Fibroblast of gingiva (primary cell): Measurements from ENCODE around the gene VAC14.
A peak's percentile ranks its signal among the peaks of the same experiment; 100 is the strongest.
"Not testable (repeated sequence)": the region's sequence is repeated elsewhere in the genome, so short reads cannot be mapped to it uniquely, and the experiment has no call there.

Experiments used
- DNase-seq: peaks from one replicate; pipeline ENCODE4 v3.0.0-alpha.2; 2011; ENCODE audit warnings: low read depth

The VAC14 gene

GRCh38 chr16:70680495-70681381, 120.2 kb downstream of the VAC14 start:
- DNase-seq, result no peak

- DNase-seq, result no peak
Observed at GRCh38 chr16:70679671-70680494, 121.1 kb downstream of the VAC14 start.

DNA sequence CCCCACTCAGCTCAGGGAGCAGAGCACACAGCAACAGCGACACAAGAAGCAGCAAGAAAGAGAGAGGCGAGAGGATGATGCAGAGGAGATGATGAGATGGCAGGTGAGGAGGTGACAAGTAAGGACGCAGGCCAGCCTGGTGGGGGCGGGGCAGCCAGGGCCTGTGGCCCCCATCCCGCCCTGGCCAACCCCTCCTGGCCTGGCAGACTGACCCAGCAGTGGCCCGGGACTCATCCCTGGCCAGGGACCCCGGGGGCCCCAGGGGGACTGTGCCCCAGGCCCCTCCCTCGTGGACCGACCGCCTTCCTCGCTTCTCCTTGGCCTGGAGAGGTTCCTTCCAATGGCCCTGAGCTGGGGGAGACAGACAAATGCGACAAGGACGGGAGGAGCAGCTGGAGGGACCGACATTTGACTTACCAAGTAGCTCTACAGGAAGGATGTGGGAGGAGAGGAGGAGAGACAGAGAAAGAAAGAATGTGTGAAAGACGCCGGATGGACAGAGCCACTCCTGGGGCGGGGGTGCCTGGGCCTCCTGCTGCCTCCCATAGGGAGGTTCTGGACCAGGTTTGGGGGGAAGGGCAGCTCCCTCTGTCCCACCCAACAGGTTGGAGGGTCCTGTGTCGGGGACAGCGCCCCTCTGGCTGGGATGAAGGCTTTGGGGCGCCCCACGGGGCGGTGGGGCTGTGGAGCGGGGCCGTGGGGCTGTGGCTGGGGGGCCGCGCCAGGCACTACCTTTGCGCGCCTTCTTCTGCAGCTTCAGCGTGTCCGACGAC, 121.9 kb downstream of the VAC14 start:
- no peak for DNase-seq

DNA sequence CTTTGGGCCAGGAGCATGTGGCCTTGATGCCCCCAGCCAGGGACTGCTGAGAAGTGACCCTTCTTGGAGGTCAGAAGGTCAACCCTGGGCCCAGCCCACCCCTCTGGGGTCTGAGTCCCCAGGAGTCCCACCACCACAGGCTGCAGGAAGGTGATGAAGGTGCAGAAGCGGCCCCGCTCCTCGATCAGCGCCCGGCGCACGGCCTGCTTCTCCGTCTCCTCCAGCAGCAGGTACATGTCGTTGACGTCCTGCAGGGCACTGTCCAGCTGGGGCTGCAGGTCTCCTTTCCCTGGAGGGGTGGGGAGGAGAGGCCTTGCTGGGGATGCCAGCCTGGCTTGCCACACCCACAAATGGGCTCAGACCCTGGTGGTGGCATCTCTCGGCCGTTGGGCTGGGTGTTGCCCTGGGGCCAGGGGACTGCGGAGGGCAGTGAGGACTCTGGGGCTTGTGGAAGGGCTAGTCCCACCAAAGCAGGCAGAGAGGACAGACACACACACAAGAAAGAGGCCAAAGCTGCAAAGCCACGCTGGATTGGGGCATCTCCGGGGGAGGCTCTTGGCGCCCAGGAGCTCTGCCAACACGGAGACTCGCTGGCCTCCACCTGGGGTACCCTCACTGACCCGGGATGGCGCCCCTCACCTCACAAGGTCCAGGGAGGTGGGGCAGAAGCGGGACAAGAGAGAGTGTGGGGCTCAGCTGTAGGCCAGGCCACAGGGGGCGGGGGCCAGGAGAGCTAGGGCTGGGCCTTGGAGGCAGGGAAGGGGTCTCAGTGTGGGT, 122.6 kb downstream of the VAC14 start:
- DNase-seq, result no peak

GRCh38 chr16:70677499-70678120, 123.3 kb downstream of the VAC14 start:
- DNase-seq, result no peak

- peak; percentile 55 for DNase-seq
Observed at GRCh38 chr16:70676675-70677498, 124.1 kb downstream of the VAC14 start.

DNA sequence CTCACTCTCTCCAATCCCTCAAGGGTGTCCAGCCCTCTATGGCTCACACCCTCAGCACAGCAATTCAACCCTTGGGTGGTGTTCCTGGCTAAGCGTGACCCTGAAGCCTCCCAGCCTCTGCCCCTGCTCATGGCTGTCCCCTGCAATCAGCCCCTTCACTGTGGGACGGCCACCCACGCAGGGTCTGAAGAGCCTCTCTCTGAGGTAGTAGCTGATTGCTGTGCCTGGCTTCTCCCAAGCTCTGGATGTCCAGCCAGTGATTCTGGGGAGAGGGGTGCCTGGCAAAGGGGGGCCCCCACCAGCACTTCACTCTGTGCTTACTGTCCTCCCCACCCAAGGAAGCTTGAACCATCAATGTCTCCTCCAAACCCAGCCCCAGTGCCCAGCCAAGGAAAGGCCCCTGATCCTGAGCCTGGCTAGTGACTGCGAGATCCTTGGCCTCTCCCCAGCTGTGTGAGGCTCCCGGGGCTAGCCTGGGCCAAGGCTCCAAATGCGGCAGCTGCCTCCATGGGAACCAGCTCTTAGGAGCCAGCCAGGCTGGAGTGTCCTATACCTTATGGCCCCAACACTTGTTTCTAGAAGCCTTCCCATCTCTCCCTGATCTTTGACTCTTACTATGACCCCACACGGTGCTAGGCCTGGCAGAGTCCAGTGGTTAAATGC, 125.0 kb downstream of the VAC14 start:
- DNase-seq, result no peak

DNA sequence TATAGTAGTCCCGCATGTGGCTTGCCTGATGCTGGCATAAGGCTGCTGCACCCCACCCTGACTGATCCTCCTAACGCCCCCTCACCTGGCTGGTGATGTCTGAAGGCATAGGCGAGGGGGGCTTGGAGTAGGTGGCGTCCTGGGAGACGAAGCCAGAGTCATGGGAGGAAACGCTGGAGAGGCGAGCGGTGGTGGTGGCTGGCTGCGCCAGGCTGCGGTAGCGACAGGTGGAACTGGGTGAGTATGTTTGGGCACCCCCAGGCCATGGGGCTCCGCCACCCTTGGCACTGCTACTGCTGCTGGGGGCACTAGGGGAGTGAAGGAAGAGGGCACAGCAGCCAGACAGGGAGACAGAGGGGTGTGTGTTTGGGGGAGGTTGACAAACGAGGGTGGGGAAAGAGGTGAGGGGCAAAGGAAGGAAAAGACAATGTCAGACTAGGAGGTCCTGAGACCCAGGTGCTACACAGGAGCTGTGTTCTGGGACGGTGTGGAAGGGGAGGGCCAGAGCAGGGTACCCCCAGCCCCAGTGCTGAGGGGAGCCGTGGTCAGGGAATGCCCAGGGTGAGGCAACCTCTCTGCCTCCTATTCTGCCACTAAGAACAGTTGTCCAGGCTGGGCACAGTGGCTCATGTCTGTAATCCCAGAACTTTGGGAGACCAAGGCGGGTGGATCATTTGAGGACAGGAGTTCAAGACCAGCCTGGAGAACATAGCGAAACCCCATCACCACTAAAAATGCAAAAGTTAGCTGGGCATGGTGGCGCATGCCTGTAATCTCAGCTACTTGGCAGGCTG, 126.5 kb downstream of the VAC14 start:
- DNase-seq, result no peak

GRCh38 chr16:70670938-70671337, 130.0 kb downstream of the VAC14 start:
- DNase-seq, result not testable (repeated sequence)

DNA sequence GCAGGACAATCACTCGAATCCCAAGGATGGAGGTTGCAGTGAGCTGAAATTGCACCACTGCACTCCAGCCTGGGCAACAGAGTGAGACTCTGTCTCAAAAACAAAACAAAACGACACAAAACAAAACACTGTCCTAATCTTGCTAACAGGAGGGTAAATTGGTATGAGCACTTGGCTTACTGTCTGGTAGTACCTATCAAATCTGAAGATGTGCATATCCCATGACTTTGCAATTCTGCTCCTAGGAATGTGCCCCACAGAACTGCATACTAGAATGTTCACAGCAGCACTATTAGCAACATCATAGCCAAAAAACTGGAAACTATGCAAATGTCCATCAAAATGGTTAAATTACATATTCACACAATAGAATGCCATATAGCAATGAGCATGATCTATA, 130.8 kb downstream of the VAC14 start:
- DNase-seq, result no peak

DNA sequence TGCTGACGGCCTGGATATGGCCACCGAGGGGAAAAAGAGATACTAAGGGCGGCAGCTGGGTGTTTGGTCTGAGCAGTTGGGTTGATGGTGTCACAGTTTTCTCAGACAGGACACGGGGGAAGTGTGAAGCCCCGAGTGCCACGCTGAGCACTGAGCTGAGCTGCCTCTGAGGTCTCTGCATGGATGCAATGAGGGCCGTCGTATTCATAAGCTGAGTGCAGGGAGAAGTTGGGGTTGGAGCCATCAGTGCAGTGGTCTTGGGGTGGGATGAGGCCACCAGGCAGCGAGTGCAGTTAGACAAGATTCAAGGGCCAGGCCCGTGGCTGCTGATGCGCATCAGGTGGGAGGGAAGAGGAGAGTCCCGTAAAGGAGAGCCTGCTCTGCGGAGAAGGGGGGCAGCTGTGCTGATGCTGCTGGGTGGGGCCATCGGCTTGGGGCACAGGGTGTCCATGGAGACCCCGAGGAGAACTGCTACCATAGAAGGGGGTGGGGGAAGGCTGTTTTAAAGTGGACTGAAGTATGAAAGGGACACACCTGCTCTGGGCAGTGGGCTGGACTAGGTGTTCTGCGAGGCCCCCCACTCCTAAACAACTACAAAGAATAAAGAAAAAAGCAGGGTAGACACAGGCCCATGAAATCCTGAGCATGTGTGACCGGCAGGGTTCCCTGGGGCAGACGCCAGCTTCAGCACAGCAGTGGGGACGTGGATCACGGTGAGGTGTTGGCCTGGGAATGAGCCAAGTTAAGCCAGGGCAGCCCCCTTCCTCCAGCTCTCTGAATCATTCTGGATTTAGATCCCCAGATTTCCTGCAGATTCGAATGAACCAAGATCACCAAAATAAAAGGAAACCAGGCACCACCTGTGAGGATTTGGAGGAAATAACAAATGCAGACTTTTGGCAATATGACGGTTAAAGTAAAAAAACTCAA, 134.9 kb downstream of the VAC14 start:
- no peak for DNase-seq

- DNase-seq, result no peak
Observed at GRCh38 chr16:70665113-70665694, 135.8 kb downstream of the VAC14 start.

GRCh38 chr16:70664325-70665112, 136.4 kb downstream of the VAC14 start:
- no peak for DNase-seq

- DNase-seq, result no peak
Observed at GRCh38 chr16:70663524-70664324, 137.2 kb downstream of the VAC14 start.

DNA sequence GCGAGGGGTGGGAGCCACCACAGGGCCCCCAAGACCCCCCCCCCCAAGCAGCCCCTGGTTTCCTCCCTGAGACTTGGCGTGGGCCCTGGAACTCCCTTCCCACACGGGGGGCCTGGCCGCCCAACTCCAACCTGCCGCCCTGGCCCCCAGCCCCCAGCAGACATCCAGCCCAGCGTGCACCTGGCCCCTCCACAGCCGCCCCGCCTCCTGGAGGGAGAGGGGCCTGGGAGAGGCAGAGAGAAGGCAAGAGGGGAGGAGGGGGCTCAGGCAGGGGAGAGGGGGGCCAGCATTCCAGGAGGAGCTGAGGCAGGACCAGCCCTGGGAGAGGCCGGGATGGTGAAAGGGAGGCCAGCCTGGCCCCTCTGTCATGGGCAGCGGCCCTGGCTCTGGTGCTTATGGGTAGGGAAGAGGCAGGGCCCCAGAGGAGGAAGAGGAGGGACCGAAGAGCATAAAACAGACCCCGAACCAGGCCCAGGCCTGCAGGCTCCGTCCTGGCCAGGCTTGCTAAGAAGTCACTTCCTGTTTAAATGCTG, 137.9 kb downstream of the VAC14 start:
- no peak for DNase-seq
